Loucy (cell line): ENCODE measurements around the gene MYH13.

Source experiments
- H2AFZ ChIP-seq: fragments of 200-600 bp; sonication (generic); 2 replicates; pipeline ENCODE4 v1.6.0; 2016; ENCODE audit warnings: antibody characterized with exemption, mild to moderate bottlenecking, low read length, moderate library complexity
- H3F3A ChIP-seq: fragments of 200-600 bp; 2 replicates; pipeline ENCODE4 v1.6.0; 2016; ENCODE audit warnings: antibody characterized with exemption, low read depth, mild to moderate bottlenecking
- H3K27me3 ChIP-seq: fragments of 200-600 bp; sonication (generic); 2 replicates; pipeline ENCODE4 v1.6.1; 2014; ENCODE audit warnings: low read length, mild to moderate bottlenecking; ENCODE audit not compliant: insufficient read depth, poor library complexity, severe bottlenecking
- H3K36me3 ChIP-seq: fragments of 200-600 bp; sonication (generic); 2 replicates; pipeline ENCODE4 v1.6.1; 2016; ENCODE audit warnings: low read length; ENCODE audit not compliant: insufficient read depth
- H3K4me1 ChIP-seq: fragments of 200-600 bp; sonication (generic); 2 replicates; pipeline ENCODE4 v1.5.1; 2014; ENCODE audit warnings: low read length, mild to moderate bottlenecking; ENCODE audit not compliant: insufficient read depth, poor library complexity, severe bottlenecking
- H3K4me2 ChIP-seq: fragments of 200-600 bp; sonication (generic); 2 replicates; pipeline ENCODE4 v1.6.0; 2014; ENCODE audit warnings: antibody characterized with exemption, low read length, low read depth, mild to moderate bottlenecking; ENCODE audit not compliant: poor library complexity, severe bottlenecking
- H3K4me3 ChIP-seq: fragments of 200-600 bp; sonication (generic); 2 replicates; pipeline ENCODE4 v1.5.1; 2014; ENCODE audit warnings: low read length, mild to moderate bottlenecking, mixed read lengths; ENCODE audit not compliant: poor library complexity, severe bottlenecking
- H3K79me2 ChIP-seq: fragments of 200-600 bp; sonication (generic); 2 replicates; pipeline ENCODE4 v1.6.1; 2014; ENCODE audit warnings: low read length; ENCODE audit not compliant: insufficient read depth
- H3K9ac ChIP-seq: fragments of 200-600 bp; sonication (generic); 2 replicates; pipeline ENCODE4 v1.6.0; 2014; ENCODE audit warnings: mild to moderate bottlenecking, low read depth, low read length, moderate library complexity; ENCODE audit not compliant: poor library complexity, severe bottlenecking
- H3K9me2 ChIP-seq: fragments of 200-600 bp; sonication (generic); replicated peaks from 2 replicates; pipeline ENCODE4 v1.6.1; 2016; ENCODE audit warnings: low read depth, low read length, mixed read lengths
- H3K9me3 ChIP-seq: fragments of 200-600 bp; sonication (generic); 2 replicates; pipeline ENCODE4 v1.6.1; 2014; ENCODE audit warnings: mild to moderate bottlenecking, antibody characterized with exemption, low read length, low read depth; ENCODE audit not compliant: insufficient read depth
- H4K20me1 ChIP-seq: fragments of 200-600 bp; sonication (generic); 2 replicates; pipeline ENCODE4 v1.6.0; 2014; ENCODE audit warnings: antibody characterized with exemption, low read length, mild to moderate bottlenecking; ENCODE audit not compliant: insufficient read depth, poor library complexity, severe bottlenecking
- EZH2phosphoT487 ChIP-seq: fragments of 200-600 bp; IDR thresholded peaks from 2 replicates; pipeline ENCODE4 v1.6.1; 2018; ENCODE audit warnings: antibody characterized with exemption, mild to moderate bottlenecking, moderate library complexity, borderline replicate concordance
- TF ChIP-seq, protein P1 (sequence below): fragments of 200-600 bp; sonication (generic); conservative IDR thresholded peaks from 2 replicates; pipeline ENCODE4 v1.5.1; 2014; ENCODE audit warnings: mild to moderate bottlenecking, antibody characterized with exemption, low read length

MYH13 gene

DNA sequence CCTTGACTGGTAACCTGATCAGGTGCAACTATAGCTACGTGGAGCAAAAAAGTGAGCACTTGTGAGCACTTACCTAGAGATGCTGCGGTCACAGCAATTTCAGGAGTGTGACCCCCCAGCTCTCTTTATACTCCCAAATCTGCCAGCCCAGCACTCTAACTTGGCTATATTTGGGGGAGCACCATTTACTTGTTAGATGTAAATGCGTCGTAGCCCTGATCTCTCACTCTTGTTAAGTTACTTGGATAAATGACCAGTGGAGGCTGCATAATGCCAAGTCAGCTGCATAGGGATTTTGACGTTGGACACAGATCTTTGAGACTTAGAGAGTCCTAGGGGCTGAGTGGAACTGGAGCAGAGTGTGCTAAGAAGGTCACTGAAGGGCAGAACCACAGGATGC is at the start of gene MYH13:
MYH13 (minus strand) TSS at position 101 of the 400 bp plus-strand sequence. CDS start 8,476 bp downstream, outside the sequence.
- TF ChIP-seq, protein P1, sequence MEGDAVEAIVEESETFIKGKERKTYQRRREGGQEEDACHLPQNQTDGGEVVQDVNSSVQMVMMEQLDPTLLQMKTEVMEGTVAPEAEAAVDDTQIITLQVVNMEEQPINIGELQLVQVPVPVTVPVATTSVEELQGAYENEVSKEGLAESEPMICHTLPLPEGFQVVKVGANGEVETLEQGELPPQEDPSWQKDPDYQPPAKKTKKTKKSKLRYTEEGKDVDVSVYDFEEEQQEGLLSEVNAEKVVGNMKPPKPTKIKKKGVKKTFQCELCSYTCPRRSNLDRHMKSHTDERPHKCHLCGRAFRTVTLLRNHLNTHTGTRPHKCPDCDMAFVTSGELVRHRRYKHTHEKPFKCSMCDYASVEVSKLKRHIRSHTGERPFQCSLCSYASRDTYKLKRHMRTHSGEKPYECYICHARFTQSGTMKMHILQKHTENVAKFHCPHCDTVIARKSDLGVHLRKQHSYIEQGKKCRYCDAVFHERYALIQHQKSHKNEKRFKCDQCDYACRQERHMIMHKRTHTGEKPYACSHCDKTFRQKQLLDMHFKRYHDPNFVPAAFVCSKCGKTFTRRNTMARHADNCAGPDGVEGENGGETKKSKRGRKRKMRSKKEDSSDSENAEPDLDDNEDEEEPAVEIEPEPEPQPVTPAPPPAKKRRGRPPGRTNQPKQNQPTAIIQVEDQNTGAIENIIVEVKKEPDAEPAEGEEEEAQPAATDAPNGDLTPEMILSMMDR: no peak
- TF ChIP-seq EZH2phosphoT487: no peak
- Histone ChIP-seq H4K20me1 (no peaks in the 10 kb centered on the region), H3K9me3 (no peaks in the 10 kb centered on the region), H3K4me1 (no peaks in the 10 kb centered on the region), H3K79me2 (no peaks in the 10 kb centered on the region), H3K4me2 (no peak within 1 kb of the TSS), H3F3A (no peaks in the 10 kb centered on the region), H3K9ac (no peak within 1 kb of the TSS), H3K9me2 (no peaks in the 10 kb centered on the region), H3K4me3 (no peak within 1 kb of the TSS), H3K27me3 (no peaks in the 10 kb centered on the region), H2AFZ (no peak within 1 kb of the TSS), H3K36me3 (no peaks in the 10 kb centered on the region)

DNA sequence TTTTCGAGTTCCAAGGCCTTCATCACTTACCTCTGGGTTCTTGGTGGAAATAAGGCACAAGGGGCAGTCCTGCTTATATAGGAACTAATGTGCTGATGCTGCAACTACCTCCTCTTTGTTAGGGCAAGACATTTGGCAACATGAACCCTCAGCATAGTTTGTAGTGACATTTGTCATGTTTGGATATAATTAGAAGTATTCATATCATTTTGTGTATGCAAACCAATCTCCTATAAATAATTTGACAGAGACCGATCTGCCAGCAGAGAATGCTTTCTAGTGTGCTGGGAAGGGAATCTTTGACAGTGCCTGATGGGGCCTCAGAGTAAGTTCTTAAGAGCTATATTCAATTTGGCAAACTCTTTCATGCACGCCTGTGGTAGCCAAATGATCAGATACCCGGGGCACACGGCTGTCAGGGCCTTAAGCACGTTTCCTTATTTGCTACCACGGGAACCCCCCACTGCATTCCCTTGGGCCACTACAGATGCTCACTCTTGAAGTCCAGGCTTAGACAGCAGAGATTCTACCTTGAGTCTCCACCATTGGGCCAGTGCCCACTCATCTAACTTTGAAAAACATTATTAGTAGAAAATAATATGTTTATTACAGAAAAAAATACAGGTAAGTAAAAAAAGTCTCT is 49.2 kb upstream of the MYH13 start, which contains the start of gene MYH8:
MYH8 (minus strand) TSS at position 51 of the 643 bp plus-strand sequence. CDS start 1,723 bp downstream, outside the sequence.
- Histone ChIP-seq H3K9me2 (no peaks in the 10 kb centered on the region), H3K9ac (no peak within 1 kb of the TSS), H3K27me3 (no peaks in the 10 kb centered on the region), H3K4me2 (no peak within 1 kb of the TSS), H3K36me3 (no peaks in the 10 kb centered on the region), H2AFZ (no peak within 1 kb of the TSS), H3K4me1 (no peaks in the 10 kb centered on the region), H3F3A (no peaks in the 10 kb centered on the region), H3K4me3 (no peak within 1 kb of the TSS), H3K79me2 (no peaks in the 10 kb centered on the region), H4K20me1 (no peaks in the 10 kb centered on the region), H3K9me3 (no peaks in the 10 kb centered on the region)
- TF ChIP-seq EZH2phosphoT487: no peak
- TF ChIP-seq, protein P1: no peak

DNA sequence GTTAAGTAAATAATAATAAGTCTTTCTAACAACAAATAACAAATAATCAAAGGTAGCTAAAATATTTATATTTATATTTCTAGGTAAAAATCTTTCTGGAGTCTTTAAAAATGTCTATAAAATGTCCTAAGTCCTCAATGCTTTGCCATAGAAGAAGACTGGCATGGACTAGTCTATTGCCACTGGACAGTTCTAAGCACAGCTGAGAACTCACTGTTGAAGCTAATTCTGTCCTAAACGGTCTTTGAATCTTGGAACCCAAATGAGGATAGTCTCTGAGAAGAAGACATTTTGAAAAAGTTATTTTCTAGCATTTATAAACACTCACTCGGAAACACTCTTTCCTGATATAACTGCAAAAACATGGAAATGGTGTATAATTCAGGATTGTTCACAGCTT is 48.4 kb upstream of the MYH13 start:
- Histone ChIP-seq H3K9ac (no peak overlapping the region), H4K20me1 (no peaks in the 10 kb centered on the region), H3K9me3 (no peaks in the 10 kb centered on the region), H3K4me1 (no peaks in the 10 kb centered on the region), H3K4me2 (no peak overlapping the region), H3K27me3 (no peaks in the 10 kb centered on the region), H3K36me3 (no peaks in the 10 kb centered on the region), H3K4me3 (no peak overlapping the region), H3K79me2 (no peaks in the 10 kb centered on the region), H3K9me2 (no peaks in the 10 kb centered on the region), H2AFZ (no peak overlapping the region), H3F3A (no peaks in the 10 kb centered on the region)
- no peak for TF ChIP-seq EZH2phosphoT487
- TF ChIP-seq, protein P1: no peak
